ENCODE results near the gene SLC26A2.
A peak's percentile ranks its signal among the peaks of the same experiment; 100 is the strongest.

Gene SLC26A2

GRCh38 chr5:149962601-149963300, 2.2 kb downstream of the SLC26A2 start:
- DNase-seq: no peak

GRCh38 chr5:149963729-149964128, 3.2 kb downstream of the SLC26A2 start:
- no peak for DNase-seq

- no peak for DNase-seq
These were observed 6.4 kb downstream of the SLC26A2 start for GRCh38 chr5:149966946-149967345.

- no peak for DNase-seq
These were observed 8.8 kb downstream of the SLC26A2 start for GRCh38 chr5:149969181-149969930.

GRCh38 chr5:149975409-149975808, 14.9 kb downstream of the SLC26A2 start:
- no peak for DNase-seq

GRCh38 chr5:149979896-149980295, 19.3 kb downstream of the SLC26A2 start:
- no peak for DNase-seq

GRCh38 chr5:149981206-149981605, 20.6 kb downstream of the SLC26A2 start:
- DNase-seq: no peak

GRCh38 chr5:149982505-149982904, 21.9 kb downstream of the SLC26A2 start:
- no peak for DNase-seq

- no peak for DNase-seq
These were observed 27.6 kb downstream of the SLC26A2 start for GRCh38 chr5:149988126-149988525.

- peak; percentile 35 for DNase-seq
These were observed 30.2 kb downstream of the SLC26A2 start for GRCh38 chr5:149990518-149991376.

GRCh38 chr5:149993471-149993870, 32.9 kb downstream of the SLC26A2 start:
- no peak for DNase-seq

GRCh38 chr5:149995385-149996204, 35.0 kb downstream of the SLC26A2 start:
- no peak for DNase-seq

GRCh38 chr5:149996205-149996890, 35.8 kb downstream of the SLC26A2 start:
- DNase-seq: no peak

- no peak for DNase-seq
These were observed 37.7 kb downstream of the SLC26A2 start for GRCh38 chr5:149998281-149998680.

GRCh38 chr5:149999359-149999758, 38.8 kb downstream of the SLC26A2 start:
- no peak for DNase-seq

- DNase-seq: no peak
These were observed 39.3 kb downstream of the SLC26A2 start for GRCh38 chr5:149999866-150000255.

GRCh38 chr5:150000256-150000989, 39.9 kb downstream of the SLC26A2 start, which contains the start of the genes HMGXB3 and TIGD6:
Gene HMGXB3 (plus strand): TSS chr5:150000739. CDS start chr5:150004853, 4,114 bp downstream.
Gene TIGD6 (minus strand): TSS chr5:150000654. CDS start chr5:149996348, 4,306 bp downstream.
- peak; percentile 81 for DNase-seq

GRCh38 chr5:150000990-150001659, 40.6 kb downstream of the SLC26A2 start:
- no peak for DNase-seq

GRCh38 chr5:150001660-150002486, 41.3 kb downstream of the SLC26A2 start:
- peak; percentile 28 for DNase-seq
